Natural killer cell (primary cell): ENCODE results near the gene MMADHC. TPM values are rescaled to one million over a fixed set of nuclear protein-coding genes. Genes with fewer than 3 reads are reported as not detected.

Experiments used
- ATAC-seq, 3 donors: fragments of 150-1000 bp in 2 of 3; fragments of 200-7000 bp in 1 of 3; cut with Tn5 transposase; 1 replicate in 1 of 3; 2 replicates in 2 of 3; pipeline ENCODE4 v1.10.0; 2021; ENCODE audit warnings: mild to moderate bottlenecking in 2 of 3, moderate library complexity in 2 of 3
- DNase-seq, 2 donors: peaks; one replicate each; pipeline versions ENCODE4 v3.0.0 to v3.0.0-alpha.2; 2013 to 2021; ENCODE audit warnings: mixed read lengths in 1 of 2
- H3K27ac ChIP-seq: one replicate; pipeline ENCODE4 v1.5.1; 2013; ENCODE audit warnings: mild to moderate bottlenecking, low read length
- H3K27me3 ChIP-seq: one replicate; pipeline ENCODE4 v1.6.1; 2013; ENCODE audit warnings: low read length; ENCODE audit not compliant: control insufficient read depth, insufficient read depth
- H3K36me3 ChIP-seq: one replicate; pipeline ENCODE4 v1.6.1; 2013; ENCODE audit warnings: low read length; ENCODE audit not compliant: control insufficient read depth, insufficient read depth
- H3K4me1 ChIP-seq: one replicate; pipeline ENCODE4 v1.6.1; 2013; ENCODE audit warnings: low read length; ENCODE audit not compliant: control insufficient read depth, insufficient read depth
- H3K4me3 ChIP-seq: one replicate; pipeline ENCODE4 v1.5.1; 2013; ENCODE audit warnings: low read length
- H3K9me3 ChIP-seq: one replicate; pipeline ENCODE4 v1.6.1; 2013; ENCODE audit warnings: low read length; ENCODE audit not compliant: control insufficient read depth, insufficient read depth
- H3K27ac Mint-ChIP-seq, 2 donors: one replicate each; pipeline ENCODE4 v1.8.0; 2022; ENCODE audit warnings: mild to moderate bottlenecking in 2 of 2, mixed read lengths in 2 of 2, moderate library complexity in 1 of 2
- H3K27me3 Mint-ChIP-seq, 2 donors: one replicate each; pipeline ENCODE4 v1.8.0; 2022; ENCODE audit warnings: low read depth in 2 of 2, mixed read lengths in 2 of 2
- H3K36me3 Mint-ChIP-seq: one replicate; pipeline ENCODE4 v1.8.0; 2022; ENCODE audit warnings: mixed read lengths
- H3K4me1 Mint-ChIP-seq, 2 donors: one replicate each; pipeline ENCODE4 v1.8.0; 2022; ENCODE audit warnings: mixed read lengths in 2 of 2
- H3K4me3 Mint-ChIP-seq: one replicate; pipeline ENCODE4 v1.8.0; 2022; ENCODE audit warnings: mild to moderate bottlenecking, moderate library complexity, mixed read lengths
- H3K9me3 Mint-ChIP-seq, 2 donors: one replicate each; pipeline ENCODE4 v1.8.0; 2022; ENCODE audit warnings: mixed read lengths in 2 of 2
- WGBS: methylation state at CpG from one replicate; pipeline ENCODE4 v1.1.7; 2013; ENCODE audit warnings: missing lambda C conversion rate; ENCODE audit not compliant: insufficient coverage; 5-methylcytosine and 5-hydroxymethylcytosine counted together
- intact Hi-C: fragments of 100-400 bp; cut with micrococcal nuclease; formaldehyde crosslinking; loops from one replicate; pipeline ENCODE4 v1.14.2; 2022
- total RNA-seq, 4 donors: library from RNA; stranded (reverse); fragments of 120-200 nt in 1 of 4; gene quantifications; one replicate each; pipeline versions ENCODE4 v1.2.3 to v1.2.4, GENCODE V29; 2013 to 2022
- TF ChIP-seq, protein P1 (sequence below): fragments of 200-600 bp; IDR thresholded peaks from one replicate; pipeline ENCODE4 v1.8.0; 2022; ENCODE audit warnings: antibody characterized with exemption

MMADHC gene
- total RNA-seq, 3 donors from 2014 or later (not counting 1 experiment from before 2014, with no cell fraction given): 59.6 to 73.9 (median 65.7) TPM

GRCh38 chr2:149564983-149565382, 22.6 kb downstream of the MMADHC start:
- H3K4me3 ChIP-seq: no peak overlapping the region
- DNase-seq (no peak), ATAC-seq (no peak)
- H3K27me3 Mint-ChIP-seq: no peaks in the 10 kb centered on the region
- intact Hi-C loops: loop anchor here (5.0 kb wide), 1 partner anchor 1628 kb away; no protein-coding TSS in a partner anchor
- H3K27me3 ChIP-seq: no peaks in the 10 kb centered on the region
- H3K9me3 Mint-ChIP-seq: no peaks in the 10 kb centered on the region
- peaks cover 41% of the 10 kb centered on the region for H3K36me3 ChIP-seq
- H3K27ac Mint-ChIP-seq: peak overlapping the region in 1 of 2 donors; percentile 47
- H3K27ac ChIP-seq: no peak overlapping the region
- WGBS: 93% methylated on average over 4 of the region's 5 CpGs
- no peaks in the 10 kb centered on the region for H3K4me1 ChIP-seq
- peaks cover 0 to 4% of the 10 kb centered on the region in 2 donors for H3K4me1 Mint-ChIP-seq
- TF ChIP-seq, protein P1, sequence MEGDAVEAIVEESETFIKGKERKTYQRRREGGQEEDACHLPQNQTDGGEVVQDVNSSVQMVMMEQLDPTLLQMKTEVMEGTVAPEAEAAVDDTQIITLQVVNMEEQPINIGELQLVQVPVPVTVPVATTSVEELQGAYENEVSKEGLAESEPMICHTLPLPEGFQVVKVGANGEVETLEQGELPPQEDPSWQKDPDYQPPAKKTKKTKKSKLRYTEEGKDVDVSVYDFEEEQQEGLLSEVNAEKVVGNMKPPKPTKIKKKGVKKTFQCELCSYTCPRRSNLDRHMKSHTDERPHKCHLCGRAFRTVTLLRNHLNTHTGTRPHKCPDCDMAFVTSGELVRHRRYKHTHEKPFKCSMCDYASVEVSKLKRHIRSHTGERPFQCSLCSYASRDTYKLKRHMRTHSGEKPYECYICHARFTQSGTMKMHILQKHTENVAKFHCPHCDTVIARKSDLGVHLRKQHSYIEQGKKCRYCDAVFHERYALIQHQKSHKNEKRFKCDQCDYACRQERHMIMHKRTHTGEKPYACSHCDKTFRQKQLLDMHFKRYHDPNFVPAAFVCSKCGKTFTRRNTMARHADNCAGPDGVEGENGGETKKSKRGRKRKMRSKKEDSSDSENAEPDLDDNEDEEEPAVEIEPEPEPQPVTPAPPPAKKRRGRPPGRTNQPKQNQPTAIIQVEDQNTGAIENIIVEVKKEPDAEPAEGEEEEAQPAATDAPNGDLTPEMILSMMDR: no peak
- H3K4me3 Mint-ChIP-seq: no peak overlapping the region
- peaks cover 11% of the 10 kb centered on the region for H3K36me3 Mint-ChIP-seq
- H3K9me3 ChIP-seq: no peaks in the 10 kb centered on the region

- no peaks in the 10 kb centered on the region for H3K9me3 Mint-ChIP-seq
- peaks cover 2% of the 10 kb centered on the region for H3K36me3 Mint-ChIP-seq
- Histone ChIP-seq H3K27me3 (no peaks in the 10 kb centered on the region), H3K9me3 (no peaks in the 10 kb centered on the region), H3K36me3 (peaks cover 32% of the 10 kb centered on the region), H3K4me3 (no peak overlapping the region), H3K4me1 (no peaks in the 10 kb centered on the region), H3K27ac (no peak overlapping the region)
- intact Hi-C loops: loop anchor here (5.0 kb wide), 1 partner anchor 1627 kb away; no protein-coding TSS in a partner anchor
- H3K4me3 Mint-ChIP-seq: no peak overlapping the region
- TF ChIP-seq, protein P1: no peak
- no peak overlapping the region for H3K27ac Mint-ChIP-seq
- peaks cover 0 to 4% of the 10 kb centered on the region in 2 donors for H3K4me1 Mint-ChIP-seq
- no peak for DNase-seq
- no CpG with 5 or more reads among the region's 1 CpG for WGBS
- no peak for ATAC-seq
- H3K27me3 Mint-ChIP-seq: no peaks in the 10 kb centered on the region
Measured at GRCh38 chr2:149564097-149564496, 23.5 kb downstream of the MMADHC start.

- no peaks in the 10 kb centered on the region for H3K36me3 Mint-ChIP-seq
- intact Hi-C loops: loop anchor here (5.0 kb wide), 1 partner anchor 1625 kb away; no protein-coding TSS in a partner anchor
Measured at GRCh38 chr2:149562324-149562723, 25.3 kb downstream of the MMADHC start.

More at GRCh38 chr2:149562324-149562723, 25.3 kb downstream of the MMADHC start:
- TF ChIP-seq, protein P1: no peak
- Histone ChIP-seq H3K4me1 (no peaks in the 10 kb centered on the region), H3K27ac (no peak overlapping the region), H3K4me3 (no peak overlapping the region), H3K9me3 (no peaks in the 10 kb centered on the region), H3K36me3 (peaks cover 14% of the 10 kb centered on the region), H3K27me3 (no peaks in the 10 kb centered on the region)
- Mint-ChIP-seq H3K9me3 (no peaks in the 10 kb centered on the region), H3K27me3 (peaks cover 0 to 10% of the 10 kb centered on the region in 2 donors), H3K4me1 (peaks cover 0 to 4% of the 10 kb centered on the region in 2 donors), H3K27ac (peak overlapping the region in 1 of 2 donors; percentile 68), H3K4me3 (no peak overlapping the region)
- DNase-seq (no peak), ATAC-seq (no peak)
- 59% methylated on average over 2 of the region's 2 CpGs for WGBS
